ENCODE results near the gene ATP2B3.

Gene ATP2B3

DNA sequence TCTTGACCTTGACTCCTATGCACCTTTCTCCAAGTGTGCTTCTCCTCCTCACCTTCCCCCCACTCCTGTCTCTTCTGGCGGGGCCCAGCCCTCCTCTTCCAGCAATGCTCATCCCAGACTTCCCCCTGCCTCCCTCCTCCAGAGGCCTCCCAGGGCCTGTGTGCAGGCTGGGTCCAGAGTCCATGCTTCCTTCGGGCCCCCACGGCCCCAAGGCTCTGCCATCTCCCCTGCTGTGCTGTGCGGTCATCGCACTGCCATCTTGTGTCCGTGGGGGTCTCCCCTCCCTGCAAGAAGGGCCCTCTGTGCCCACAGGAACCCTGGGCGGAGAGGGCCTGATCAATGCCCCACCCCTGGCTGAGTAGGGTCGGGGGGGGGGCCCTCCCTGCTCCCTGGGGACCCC, 27.3 kb downstream of the ATP2B3 start:
- Histone ChIP-seq H3K27me3 (replicated peaks; ENCODE audit: insufficient read depth, low read length) (peaks cover 53% of the 10 kb centered on the region), H3K79me2 (ENCODE audit: low read length) (no peaks in the 10 kb centered on the region), H3K9me2 (replicated peaks; ENCODE audit: insufficient read depth, low read length) (no peaks in the 10 kb centered on the region), H3K27ac (ENCODE audit: low read length) (no peak overlapping the region), H3K4me2 (ENCODE audit: low read depth, low read length) (no peak overlapping the region), H3K4me3 (ENCODE audit: low read length) (no peak overlapping the region), H2AFZ (ENCODE audit: low read length) (no peak overlapping the region), H3K9me3 (replicated peaks; ENCODE audit: insufficient read depth, low read length) (no peaks in the 10 kb centered on the region), H3F3A (ENCODE audit: insufficient read depth, low read length) (no peaks in the 10 kb centered on the region), H3K9ac (ENCODE audit: low read length) (no peak overlapping the region), H3K36me3 (replicated peaks; ENCODE audit: insufficient read depth, low read length) (no peaks in the 10 kb centered on the region), H4K20me1 (ENCODE audit: insufficient read depth, low read length) (no peaks in the 10 kb centered on the region), H3K4me1 (ENCODE audit: low read length) (no peaks in the 10 kb centered on the region)
- TF ChIP-seq EZH2phosphoT487 (IDR thresholded peaks at IDR 0.05; ENCODE audit: low read length) (no peak), EZH2 (optimal IDR thresholded peaks at IDR 0.05; ENCODE audit: low read depth, low read length) (no peak)
- TF ChIP-seq, protein P1, sequence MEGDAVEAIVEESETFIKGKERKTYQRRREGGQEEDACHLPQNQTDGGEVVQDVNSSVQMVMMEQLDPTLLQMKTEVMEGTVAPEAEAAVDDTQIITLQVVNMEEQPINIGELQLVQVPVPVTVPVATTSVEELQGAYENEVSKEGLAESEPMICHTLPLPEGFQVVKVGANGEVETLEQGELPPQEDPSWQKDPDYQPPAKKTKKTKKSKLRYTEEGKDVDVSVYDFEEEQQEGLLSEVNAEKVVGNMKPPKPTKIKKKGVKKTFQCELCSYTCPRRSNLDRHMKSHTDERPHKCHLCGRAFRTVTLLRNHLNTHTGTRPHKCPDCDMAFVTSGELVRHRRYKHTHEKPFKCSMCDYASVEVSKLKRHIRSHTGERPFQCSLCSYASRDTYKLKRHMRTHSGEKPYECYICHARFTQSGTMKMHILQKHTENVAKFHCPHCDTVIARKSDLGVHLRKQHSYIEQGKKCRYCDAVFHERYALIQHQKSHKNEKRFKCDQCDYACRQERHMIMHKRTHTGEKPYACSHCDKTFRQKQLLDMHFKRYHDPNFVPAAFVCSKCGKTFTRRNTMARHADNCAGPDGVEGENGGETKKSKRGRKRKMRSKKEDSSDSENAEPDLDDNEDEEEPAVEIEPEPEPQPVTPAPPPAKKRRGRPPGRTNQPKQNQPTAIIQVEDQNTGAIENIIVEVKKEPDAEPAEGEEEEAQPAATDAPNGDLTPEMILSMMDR (IDR thresholded peaks at IDR 0.05; ENCODE audit: low read length), result no peak
- no peak for DNase-seq

DNA sequence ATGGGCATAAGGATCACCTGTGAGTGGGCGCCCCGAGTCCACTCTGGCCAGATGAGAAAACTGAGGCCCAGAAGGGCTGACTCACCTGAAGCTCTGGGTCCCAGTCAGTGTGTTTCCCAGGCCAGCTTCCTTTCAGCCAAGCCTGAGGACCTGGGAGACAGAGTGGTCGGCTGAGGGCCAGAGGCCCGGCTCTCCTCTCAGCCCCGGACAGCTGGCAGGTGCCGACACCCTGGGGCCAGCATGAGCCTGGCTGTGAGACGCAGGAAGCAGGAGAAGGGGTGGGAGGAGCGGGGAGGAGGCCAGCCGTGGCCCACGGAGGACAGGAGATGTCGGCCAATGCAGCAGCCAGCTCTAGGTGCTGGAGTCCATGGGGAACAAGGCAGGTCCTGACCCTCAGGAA, 28.9 kb downstream of the ATP2B3 start:
- no peaks in the 10 kb centered on the region for H3F3A ChIP-seq (ENCODE audit: insufficient read depth, low read length)

DNA sequence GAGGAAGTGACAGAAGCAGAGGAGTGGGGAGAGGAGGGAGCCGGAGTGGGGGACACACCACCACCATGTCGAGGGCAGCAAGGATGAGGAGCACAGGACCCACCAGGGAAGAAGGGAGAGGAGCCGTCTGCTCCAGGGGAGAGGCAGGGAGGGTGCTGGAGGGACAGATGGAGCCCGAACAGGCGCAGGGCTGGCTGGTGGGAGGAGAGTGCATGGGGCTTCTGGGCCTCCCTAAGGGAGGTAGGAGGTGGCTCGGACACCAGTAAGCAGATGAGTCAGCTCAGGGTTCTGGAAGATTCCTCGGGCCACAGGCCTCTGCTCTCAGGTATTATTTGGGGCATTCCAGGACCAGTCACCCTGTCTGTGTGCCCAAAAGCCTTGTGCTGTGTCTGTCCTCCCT, 29.8 kb downstream of the ATP2B3 start:
- no peaks in the 10 kb centered on the region for H4K20me1 ChIP-seq (ENCODE audit: insufficient read depth, low read length)
- H3K4me3 ChIP-seq (ENCODE audit: low read length), result no peak overlapping the region
- peaks cover 60% of the 10 kb centered on the region for H3K27me3 ChIP-seq (replicated peaks; ENCODE audit: insufficient read depth, low read length)
- H3K27ac ChIP-seq (ENCODE audit: low read length), result no peak overlapping the region
- H3K4me1 ChIP-seq (ENCODE audit: low read length), result no peaks in the 10 kb centered on the region
- DNase-seq, result no peak
- no peaks in the 10 kb centered on the region for H3K9me2 ChIP-seq (replicated peaks; ENCODE audit: insufficient read depth, low read length)
- TF ChIP-seq EZH2phosphoT487 (IDR thresholded peaks at IDR 0.05; ENCODE audit: low read length), result no peak
- TF ChIP-seq EZH2 (optimal IDR thresholded peaks at IDR 0.05; ENCODE audit: low read depth, low read length), result no peak
- TF ChIP-seq, protein P1 (IDR thresholded peaks at IDR 0.05; ENCODE audit: low read length), result no peak
- no peak overlapping the region for H3K9ac ChIP-seq (ENCODE audit: low read length)
- no peak overlapping the region for H3K4me2 ChIP-seq (ENCODE audit: low read depth, low read length)
- H3K9me3 ChIP-seq (replicated peaks; ENCODE audit: insufficient read depth, low read length), result no peaks in the 10 kb centered on the region
- no peak overlapping the region for H2AFZ ChIP-seq (ENCODE audit: low read length)
- H3K79me2 ChIP-seq (ENCODE audit: low read length), result no peaks in the 10 kb centered on the region
- no peaks in the 10 kb centered on the region for H3F3A ChIP-seq (ENCODE audit: insufficient read depth, low read length)
- H3K36me3 ChIP-seq (replicated peaks; ENCODE audit: insufficient read depth, low read length), result no peaks in the 10 kb centered on the region

More for the DNA sequence above, 28.9 kb downstream of the ATP2B3 start:
- H3K27me3 ChIP-seq (replicated peaks; ENCODE audit: insufficient read depth, low read length), result peaks cover 55% of the 10 kb centered on the region
- no peak overlapping the region for H3K4me2 ChIP-seq (ENCODE audit: low read depth, low read length)
- no peaks in the 10 kb centered on the region for H3K36me3 ChIP-seq (replicated peaks; ENCODE audit: insufficient read depth, low read length)
- no peak overlapping the region for H2AFZ ChIP-seq (ENCODE audit: low read length)
- DNase-seq, result no peak
- H4K20me1 ChIP-seq (ENCODE audit: insufficient read depth, low read length), result no peaks in the 10 kb centered on the region
- no peaks in the 10 kb centered on the region for H3K9me2 ChIP-seq (replicated peaks; ENCODE audit: insufficient read depth, low read length)
- H3K4me3 ChIP-seq (ENCODE audit: low read length), result no peak overlapping the region
- no peaks in the 10 kb centered on the region for H3K4me1 ChIP-seq (ENCODE audit: low read length)
- no peaks in the 10 kb centered on the region for H3K79me2 ChIP-seq (ENCODE audit: low read length)
- H3K27ac ChIP-seq (ENCODE audit: low read length), result no peak overlapping the region
- H3K9me3 ChIP-seq (replicated peaks; ENCODE audit: insufficient read depth, low read length), result no peaks in the 10 kb centered on the region
- H3K9ac ChIP-seq (ENCODE audit: low read length), result no peak overlapping the region
- no peak for TF ChIP-seq EZH2phosphoT487 (IDR thresholded peaks at IDR 0.05; ENCODE audit: low read length)
- TF ChIP-seq, protein P1 (IDR thresholded peaks at IDR 0.05; ENCODE audit: low read length), result no peak
- TF ChIP-seq EZH2 (optimal IDR thresholded peaks at IDR 0.05; ENCODE audit: low read depth, low read length), result no peak
